SK-N-SH treated with all-trans-retinoic acid at 6 μM for 48 hours (cell line): ENCODE results near the gene AEN.

ENCODE experiments used
- BACH2 ChIP-seq: fragments of 250-450 bp; sonication (Bioruptor Pico); IDR thresholded peaks from 2 replicates; pipeline ENCODE4 v1.9.0; 2021; ENCODE audit warnings: mild to moderate bottlenecking, borderline replicate concordance
- CSDC2 ChIP-seq: fragments of 250-450 bp; sonication (Bioruptor Pico); IDR thresholded peaks from 2 replicates; pipeline ENCODE4 v1.5.0; 2020; ENCODE audit warnings: mild to moderate bottlenecking, moderate library complexity
- CSRNP3 ChIP-seq: fragments of 250-450 bp; sonication (Bioruptor Pico); IDR thresholded peaks from 2 replicates; pipeline ENCODE4 v1.5.1; 2021; ENCODE audit warnings: mild to moderate bottlenecking, moderate library complexity
- GLIS3 ChIP-seq: fragments of 250-450 bp; sonication (Bioruptor Pico); IDR thresholded peaks from 2 replicates; pipeline ENCODE4 v1.5.0; 2020; ENCODE audit warnings: mild to moderate bottlenecking, moderate library complexity
- OSR1 ChIP-seq: fragments of 250-450 bp; sonication (Bioruptor Pico); IDR thresholded peaks from 2 replicates; pipeline ENCODE4 v1.8.0; 2022; ENCODE audit warnings: moderate library complexity, mild to moderate bottlenecking, inconsistent platforms
- PATZ1 ChIP-seq: fragments of 250-450 bp; sonication (Bioruptor Pico); IDR thresholded peaks from 2 replicates; pipeline ENCODE4 v1.8.0; 2020; ENCODE audit warnings: mild to moderate bottlenecking, moderate library complexity, borderline replicate concordance
- PPARA ChIP-seq: fragments of 250-450 bp; sonication (Bioruptor Pico); IDR thresholded peaks from 2 replicates; pipeline ENCODE4 v1.5.0; 2020; ENCODE audit warnings: mild to moderate bottlenecking, borderline replicate concordance
- ZFP30 ChIP-seq: fragments of 450-650 bp; formaldehyde crosslinking; IDR thresholded peaks from 2 replicates; pipeline ENCODE4 v1.5.0; 2022; ENCODE audit warnings: mild to moderate bottlenecking, moderate library complexity
- ZNF565 ChIP-seq: fragments of 450-650 bp; formaldehyde crosslinking; conservative IDR thresholded peaks from 2 replicates; pipeline ENCODE4 v1.5.0; 2020; ENCODE audit warnings: low read depth, mild to moderate bottlenecking, moderate library complexity
- ZNF70 ChIP-seq: fragments of 450-650 bp; formaldehyde crosslinking; IDR thresholded peaks from 2 replicates; pipeline ENCODE4 v1.5.0; 2020; ENCODE audit warnings: mild to moderate bottlenecking, moderate library complexity
- TF ChIP-seq, protein P1 (sequence below): fragments of 250-450 bp; sonication (Bioruptor Pico); IDR thresholded peaks from 2 replicates; pipeline ENCODE4 v1.5.0; 2020; ENCODE audit warnings: mild to moderate bottlenecking, moderate library complexity

DNA sequence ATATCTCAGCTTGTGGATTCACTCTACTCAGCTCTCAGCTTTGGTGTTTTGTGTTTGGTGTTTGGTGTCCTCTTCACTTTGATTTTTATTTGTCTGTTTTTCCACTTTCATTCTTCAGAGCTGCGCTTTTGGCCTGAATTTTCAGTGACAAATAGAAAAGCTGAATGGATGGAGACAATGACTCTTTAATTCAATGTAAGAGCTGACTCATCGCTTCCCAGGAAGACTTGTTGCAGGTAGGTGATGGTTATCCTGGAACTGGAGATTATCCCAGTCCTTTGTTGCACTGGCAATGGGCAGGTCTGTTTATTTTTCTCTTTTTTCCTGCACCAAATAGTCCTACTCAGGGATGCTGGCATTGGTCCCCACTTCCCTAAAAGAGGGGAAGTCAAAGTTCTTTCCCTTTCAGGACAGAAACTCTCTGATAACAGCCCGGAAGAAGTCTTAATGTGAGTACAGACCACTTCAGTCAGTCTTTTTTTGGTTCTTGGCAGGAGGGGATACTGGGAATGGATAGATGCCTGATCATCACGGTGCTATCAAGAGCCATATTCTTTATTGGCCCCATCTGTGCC lies 12.4 kb upstream of the AEN start:
- TF ChIP-seq ZNF565 (CRISPR knock-in tag) (no peak), PPARA (CRISPR knock-in tag) (no peak), OSR1 (CRISPR knock-in tag) (no peak), CSRNP3 (CRISPR knock-in tag) (no peak), BACH2 (CRISPR knock-in tag) (no peak), ZFP30 (CRISPR knock-in tag) (no peak), CSDC2 (CRISPR knock-in tag) (no peak), PATZ1 (CRISPR knock-in tag) (no peak), GLIS3 (CRISPR knock-in tag) (no peak), ZNF70 (CRISPR knock-in tag) (no peak)
- TF ChIP-seq, protein P1, sequence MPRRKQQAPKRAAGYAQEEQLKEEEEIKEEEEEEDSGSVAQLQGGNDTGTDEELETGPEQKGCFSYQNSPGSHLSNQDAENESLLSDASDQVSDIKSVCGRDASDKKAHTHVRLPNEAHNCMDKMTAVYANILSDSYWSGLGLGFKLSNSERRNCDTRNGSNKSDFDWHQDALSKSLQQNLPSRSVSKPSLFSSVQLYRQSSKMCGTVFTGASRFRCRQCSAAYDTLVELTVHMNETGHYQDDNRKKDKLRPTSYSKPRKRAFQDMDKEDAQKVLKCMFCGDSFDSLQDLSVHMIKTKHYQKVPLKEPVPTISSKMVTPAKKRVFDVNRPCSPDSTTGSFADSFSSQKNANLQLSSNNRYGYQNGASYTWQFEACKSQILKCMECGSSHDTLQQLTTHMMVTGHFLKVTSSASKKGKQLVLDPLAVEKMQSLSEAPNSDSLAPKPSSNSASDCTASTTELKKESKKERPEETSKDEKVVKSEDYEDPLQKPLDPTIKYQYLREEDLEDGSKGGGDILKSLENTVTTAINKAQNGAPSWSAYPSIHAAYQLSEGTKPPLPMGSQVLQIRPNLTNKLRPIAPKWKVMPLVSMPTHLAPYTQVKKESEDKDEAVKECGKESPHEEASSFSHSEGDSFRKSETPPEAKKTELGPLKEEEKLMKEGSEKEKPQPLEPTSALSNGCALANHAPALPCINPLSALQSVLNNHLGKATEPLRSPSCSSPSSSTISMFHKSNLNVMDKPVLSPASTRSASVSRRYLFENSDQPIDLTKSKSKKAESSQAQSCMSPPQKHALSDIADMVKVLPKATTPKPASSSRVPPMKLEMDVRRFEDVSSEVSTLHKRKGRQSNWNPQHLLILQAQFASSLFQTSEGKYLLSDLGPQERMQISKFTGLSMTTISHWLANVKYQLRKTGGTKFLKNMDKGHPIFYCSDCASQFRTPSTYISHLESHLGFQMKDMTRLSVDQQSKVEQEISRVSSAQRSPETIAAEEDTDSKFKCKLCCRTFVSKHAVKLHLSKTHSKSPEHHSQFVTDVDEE, result no peak
